Middle frontal gyrus (tissue), 1 donor: ENCODE measurements around the gene EBF4.
"Not testable (repeated sequence)": the region's sequence is repeated elsewhere in the genome, so short reads cannot be mapped to it uniquely, and the experiment has no call there.

Experiments
- DNase-seq: peaks from one replicate; pipeline ENCODE4 v3.0.0-alpha.2; 2015; ENCODE audit warnings: low spot score; ENCODE audit errors: extremely low spot score

Gene EBF4

DNA sequence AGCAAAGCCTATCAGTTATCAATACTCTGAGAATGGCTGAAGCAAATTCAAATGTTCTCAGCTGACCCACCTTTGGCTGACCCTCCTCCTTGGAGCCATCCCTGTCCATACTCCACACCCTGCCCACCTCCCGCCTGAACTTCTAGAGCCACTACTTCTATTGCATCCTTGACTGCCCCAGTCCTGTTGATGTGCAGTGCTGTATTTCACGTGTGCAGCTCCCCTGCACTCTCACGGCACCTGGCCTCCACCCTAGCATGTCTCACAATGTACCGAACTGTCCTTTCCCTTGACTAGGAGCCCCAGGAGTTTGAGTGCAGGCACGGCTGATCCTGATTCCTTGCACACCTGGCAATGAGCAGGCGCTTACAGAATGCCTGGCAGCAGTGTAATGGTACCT is 100.9 kb downstream of the EBF4 start:
- DNase-seq = no peak

DNA sequence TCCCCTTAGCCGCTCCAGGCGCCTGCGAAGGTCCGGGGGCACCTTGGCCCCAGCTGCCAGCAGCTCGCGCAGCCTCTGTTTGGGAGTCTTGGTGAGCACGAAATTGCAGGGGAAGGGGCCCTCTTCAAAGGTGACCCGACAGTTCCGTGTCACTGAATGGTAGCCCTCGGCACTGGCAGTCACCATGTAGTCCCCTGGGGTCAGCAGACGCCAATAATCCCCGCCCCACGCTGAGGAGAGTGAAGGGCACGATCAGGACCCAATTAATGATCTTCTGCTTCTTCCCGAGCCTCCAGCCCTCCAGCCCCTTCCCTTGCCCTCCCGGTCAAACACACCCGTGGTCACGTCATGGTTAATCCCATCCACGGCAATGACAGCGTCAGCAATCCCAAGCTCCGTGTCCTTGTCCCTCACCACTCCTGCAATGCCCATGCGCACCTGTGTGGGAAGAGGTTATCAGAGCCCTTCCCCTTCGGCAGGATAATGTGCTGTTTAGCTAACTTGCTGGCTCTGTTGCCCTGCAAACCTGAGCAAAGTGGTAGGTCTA is 101.7 kb downstream of the EBF4 start:
- no peak for DNase-seq

DNA sequence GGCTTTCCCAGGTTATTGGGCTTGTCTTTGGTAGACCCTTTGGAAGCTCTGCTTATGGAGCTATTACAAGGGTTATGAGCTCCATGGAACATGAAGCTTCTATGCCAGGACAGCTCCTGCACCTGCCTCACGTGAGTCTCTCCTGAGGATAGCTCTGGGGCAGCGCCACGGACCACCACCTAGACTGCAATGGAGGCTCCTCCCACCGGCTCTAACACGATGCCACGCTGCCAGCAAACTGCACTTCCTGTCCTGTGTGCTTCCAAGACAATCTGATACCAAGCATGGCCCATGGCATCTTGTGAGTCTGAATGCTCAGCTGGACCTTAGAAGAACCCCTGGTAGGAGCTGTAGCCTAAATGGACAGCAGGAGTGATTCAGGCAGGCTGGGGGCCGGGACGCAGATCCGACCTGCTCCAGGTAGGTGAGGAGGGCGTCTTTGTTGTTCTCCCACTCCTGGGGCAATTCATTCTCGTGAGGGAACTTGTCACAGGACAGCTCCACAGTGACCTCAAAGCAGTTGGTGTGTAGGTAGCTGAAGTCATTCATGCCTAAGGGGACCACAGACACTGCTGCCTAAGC is 102.4 kb downstream of the EBF4 start:
- no peak for DNase-seq

DNA sequence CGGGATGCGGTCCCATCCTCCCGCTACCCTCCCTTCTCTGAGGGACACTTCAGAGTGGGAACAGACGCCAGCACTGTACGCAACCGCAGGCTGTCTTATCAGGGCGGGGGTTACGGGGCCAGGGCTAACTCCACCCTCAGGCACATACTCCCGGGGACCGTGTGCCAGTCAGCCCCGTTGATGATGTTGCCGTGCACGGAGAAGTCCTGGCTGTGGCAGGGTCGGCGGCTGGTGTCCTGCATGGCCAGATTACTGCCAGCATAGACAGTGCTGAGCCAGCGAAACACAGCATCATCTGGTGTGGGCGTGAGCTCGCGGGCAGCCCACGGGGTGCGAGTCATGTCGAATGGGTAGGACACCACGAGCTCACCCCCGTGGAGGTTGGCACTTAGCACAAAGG is 102.9 kb downstream of the EBF4 start:
- no peak for DNase-seq

DNA sequence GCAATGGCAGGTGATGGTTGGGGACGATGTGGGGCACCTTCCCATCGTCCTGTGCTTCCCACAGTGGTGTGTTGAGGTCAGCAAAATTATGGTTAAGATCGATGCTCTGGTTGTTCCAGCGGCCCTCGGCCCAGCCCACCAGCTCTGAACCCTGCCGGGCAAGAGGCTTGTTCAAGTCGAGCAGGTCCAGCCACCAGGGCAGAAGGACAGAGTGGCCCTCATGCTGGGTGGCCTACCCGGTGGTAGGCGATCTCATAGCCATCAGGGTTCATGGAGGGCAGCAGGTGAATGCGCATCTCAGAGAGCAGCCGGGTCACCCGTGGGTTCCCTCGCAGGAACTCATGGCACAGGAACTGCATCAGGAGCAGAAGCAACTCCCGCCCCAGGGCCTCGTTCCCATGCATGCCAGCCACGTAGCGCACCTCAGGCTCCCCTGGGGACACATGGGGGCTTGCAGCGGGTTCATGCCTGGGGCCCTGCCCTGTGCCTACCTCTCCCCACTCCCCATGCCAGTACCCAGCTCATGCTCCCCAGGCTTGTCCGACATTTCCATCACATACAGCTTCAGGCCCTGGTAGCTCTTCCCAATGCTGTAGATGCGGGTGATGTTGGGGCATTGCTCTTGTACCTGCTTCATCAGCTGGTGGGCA is 103.6 kb downstream of the EBF4 start:
- no peak for DNase-seq

DNA sequence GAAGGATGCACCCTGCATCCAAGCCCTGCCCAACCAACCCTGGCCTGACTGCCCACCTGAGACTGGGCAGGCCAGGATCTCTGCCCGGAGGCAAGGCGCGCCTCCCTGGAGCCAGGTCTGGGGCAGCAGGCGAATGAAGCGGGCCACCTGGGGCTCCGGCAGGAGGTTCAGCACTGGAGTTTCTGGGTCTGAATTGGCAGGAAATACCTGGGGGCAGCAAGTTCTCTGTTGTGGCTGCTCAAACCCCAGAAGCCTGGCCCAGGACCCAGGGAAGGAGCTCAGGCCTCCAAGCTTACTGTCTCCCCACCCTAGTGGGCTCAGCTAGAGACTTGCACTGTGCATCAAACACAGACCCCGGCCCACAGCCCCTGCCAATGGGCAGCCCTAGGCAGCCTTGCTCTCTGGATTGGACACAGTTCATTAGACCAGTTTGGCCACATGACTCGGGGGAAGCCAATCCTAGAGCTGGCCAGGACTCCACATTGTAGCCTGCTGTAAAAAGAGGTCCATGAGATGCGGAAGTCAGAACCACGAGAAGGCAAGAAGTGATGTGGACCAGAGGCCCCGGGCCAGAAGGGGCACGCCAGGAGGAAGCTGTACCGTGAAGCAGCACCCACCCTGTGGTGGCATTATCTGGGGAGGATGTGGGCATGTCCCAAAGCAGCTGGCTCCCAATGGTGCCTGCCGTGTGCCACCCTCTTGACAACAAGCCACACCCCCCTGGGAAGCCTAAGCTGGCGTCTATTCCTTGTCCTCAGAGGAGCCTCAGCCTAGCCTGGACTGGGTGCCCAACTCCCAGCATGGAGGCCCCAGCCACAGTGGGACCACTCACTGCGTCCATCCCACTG is 104.8 kb downstream of the EBF4 start:
- no peak for DNase-seq

DNA sequence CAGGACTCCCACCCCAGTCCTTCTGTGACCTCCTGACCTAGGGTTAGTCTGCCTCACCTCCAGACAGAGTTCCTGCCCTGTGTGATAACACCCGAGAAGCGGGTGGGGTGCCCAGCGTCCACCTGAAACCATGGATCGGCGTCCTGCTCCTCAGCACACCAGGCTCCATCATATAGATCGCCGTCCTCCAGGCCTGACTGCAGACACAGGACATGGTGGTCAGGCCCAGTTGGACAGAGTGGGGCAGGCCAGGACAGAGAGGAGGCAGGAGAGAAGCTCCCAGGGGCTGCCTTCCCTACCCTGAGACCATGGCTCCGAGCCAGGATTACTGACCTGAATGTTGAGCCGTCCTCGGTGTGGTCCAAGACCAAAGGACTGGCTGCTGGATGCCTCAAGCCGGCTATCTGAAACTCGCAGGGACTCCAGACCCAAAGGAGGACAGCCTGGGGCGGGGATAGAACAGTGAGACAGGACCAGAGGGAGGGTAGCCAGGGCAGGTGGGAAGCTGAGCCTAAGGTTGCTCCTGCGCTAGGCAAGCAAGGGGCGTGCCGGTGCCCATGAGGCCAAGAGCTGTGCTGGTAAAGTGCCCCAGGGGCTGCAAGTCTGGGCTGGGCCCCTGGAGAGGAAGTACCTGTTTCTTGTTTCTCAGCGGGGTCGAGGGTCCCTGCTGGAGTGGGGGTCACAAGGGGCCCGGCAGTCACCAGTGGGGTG is 105.7 kb downstream of the EBF4 start:
- no peak for DNase-seq

DNA sequence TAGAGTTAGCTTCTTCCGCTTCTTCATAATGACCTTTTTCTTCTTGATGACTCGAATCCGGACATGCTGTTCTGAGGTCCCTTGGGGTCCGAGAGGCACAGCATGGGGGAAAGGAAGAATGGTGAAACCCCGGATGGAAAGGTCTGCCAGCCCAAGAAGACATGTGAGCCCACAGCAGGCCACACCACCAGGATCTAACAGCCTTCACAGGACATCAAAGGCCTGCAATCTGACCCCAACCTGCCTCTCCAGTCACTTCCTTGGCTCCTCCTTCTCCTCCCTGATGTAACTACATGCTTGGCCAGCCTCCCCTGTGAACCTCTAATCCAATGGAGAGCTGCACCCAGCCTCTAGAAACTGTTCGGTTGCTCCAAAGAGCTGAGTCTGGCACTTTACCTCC is 106.2 kb downstream of the EBF4 start:
- DNase-seq = no peak

DNA sequence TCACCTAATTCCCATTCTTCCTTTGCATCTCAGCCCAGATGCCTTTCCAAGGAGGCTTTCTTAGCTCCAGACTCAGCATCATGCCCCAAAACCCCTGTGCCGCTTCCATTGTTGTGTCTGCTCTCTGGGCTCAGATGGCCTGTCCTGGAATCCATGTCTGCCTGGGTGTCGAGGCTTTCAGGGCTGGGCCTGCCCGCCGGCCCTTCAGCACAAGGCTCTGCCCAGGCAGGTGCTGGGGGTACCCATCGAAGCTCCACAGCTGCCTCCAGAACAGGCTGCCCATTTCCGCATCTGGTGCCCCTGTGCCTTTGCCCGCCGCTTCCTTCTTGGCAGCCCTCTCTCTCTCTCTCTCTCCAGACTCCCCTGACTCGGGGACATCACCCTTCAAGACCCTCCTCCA is 106.7 kb downstream of the EBF4 start:
- no peak for DNase-seq

DNA sequence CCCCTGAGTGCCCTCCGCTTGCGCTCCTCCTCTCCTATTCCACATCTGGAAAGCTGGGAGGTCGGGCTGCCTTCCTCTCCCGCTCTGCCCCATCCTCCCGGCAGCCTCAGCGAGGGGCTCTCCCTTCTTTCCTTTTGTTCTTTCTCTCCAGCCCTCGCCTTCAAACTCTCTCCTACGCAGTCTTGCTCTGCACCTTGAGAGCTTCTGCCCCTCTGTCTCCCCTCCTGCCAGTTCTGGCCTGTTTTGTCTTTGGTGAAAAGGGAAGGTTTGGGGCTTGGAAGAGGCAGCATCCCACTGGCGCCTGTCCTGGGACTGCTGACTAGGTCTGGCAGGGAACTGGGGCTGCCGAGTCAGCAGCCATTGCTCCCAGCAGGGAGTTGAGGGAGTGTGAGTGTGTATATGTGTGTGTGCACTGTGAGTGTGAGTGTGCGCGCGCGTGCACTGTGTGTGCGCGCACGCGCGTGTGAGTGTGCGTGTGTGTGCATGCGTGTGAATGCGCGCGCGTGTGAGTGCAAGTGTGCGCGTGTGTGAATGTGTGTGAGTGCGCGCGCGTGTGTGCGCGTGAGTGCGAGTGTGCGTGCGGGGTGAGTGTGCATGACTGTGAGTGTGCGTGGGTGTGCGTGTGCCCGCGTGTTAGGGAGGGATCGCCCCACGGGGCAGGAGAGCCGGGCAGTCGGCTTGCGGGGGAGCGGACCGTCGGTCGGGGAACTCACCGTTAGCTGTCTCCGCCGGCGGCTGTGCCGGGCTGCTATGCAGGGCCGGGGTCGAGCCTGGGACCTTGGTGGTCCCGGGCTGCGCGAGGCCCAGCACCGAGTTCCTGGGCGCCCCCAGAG is 107.3 kb downstream of the EBF4 start:
- no peak for DNase-seq

DNA sequence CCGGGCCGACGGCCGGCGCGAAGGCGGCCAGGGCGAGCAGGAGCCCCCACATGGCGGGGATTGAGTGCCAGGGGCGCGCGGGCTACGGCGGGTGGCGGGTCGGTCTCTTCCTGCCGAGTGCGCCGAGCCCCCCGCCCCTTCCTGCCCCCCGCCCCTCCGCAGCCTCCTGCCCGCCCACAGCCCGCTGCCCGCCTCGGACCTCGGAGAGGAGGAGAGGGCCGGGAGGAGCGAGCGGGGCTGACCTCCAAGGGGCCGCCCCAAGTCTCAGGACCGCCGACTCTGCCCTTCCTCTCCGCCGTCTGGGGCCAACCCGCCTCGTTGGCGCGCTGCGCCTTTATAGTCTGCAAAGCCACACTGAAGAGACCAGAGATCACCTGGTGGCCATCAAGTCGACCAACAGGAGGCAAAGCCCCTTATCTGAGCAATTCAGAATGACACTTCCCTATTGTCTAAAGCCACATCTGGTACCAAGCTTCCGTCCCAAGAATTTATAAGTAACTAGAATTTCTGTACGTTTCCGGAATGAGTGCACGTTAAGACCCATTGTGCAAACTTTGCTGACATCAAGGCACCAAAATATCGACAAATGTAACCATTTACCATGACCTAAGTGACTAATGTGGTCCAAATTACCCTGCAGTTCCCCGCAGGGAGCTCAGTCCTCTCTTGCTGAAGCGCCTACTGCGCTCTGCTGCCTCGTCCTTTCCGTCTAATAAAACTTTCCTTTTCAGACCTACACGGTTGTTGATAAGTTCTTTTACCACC is 108.1 kb downstream of the EBF4 start, which contains the start of gene CPXM1:
Gene CPXM1, minus strand, starts transcription at position 107 of the 765 bp plus-strand sequence. Its CDS starts 55 bp downstream, at position 52.
- no peak for DNase-seq

DNA sequence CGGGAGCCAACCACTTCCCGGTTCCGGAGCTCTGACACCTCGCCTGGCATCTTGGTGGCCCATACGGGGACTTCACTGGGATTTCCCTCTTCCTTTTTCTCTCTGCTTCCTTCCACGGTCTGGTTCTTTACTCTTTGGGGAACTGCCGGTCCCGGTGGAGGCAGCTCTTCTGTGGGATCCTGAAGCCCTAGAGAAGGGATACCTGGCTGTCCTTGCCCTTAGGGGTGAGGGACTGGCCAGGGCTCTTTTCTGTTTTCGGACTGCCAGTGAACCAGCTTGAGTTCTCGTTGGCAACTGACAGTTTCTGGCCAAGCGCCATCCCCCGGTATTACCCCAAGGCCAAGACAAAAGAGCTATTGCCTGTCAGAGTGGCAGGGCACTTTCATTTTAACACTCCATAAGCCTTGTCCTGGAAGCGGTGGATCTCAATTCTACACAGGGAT is 108.7 kb downstream of the EBF4 start:
- DNase-seq = no peak

DNA sequence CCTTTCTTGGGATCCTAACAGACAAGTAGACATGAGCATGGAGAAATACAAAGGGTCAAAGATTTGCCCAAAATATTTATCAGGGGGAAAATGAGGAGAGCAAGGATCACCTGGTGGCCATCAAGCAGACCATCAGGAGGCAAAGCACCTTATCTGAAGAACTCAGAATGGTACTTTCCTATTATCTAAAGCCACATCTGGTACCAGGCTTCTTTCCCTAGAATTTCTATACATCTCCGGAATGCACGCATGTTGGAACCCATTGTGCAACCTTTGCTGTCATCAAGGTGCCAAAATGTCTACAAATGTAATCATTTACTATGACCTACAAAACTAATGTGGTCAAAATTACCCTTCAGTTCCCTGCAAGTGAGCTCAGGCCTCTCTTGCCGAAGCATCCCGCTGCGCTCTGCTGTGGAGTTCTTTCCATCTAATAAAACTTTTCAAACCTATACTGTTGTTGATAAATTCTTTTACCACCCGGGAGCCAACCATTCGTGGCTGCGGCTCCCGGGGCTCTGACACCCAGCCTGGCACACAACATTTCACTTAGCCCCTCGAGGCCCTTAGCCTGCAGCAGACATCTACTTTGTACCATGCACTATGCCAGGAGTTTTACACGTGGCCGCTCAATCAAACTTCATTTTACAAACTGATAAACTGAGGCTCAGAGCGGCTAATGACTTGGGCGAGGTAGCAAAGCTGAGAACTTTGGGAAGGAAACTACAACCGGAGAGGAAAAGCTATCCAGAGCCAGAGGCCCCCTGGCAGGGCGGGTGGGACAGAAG is 111.7 kb downstream of the EBF4 start:
- no peak for DNase-seq

DNA sequence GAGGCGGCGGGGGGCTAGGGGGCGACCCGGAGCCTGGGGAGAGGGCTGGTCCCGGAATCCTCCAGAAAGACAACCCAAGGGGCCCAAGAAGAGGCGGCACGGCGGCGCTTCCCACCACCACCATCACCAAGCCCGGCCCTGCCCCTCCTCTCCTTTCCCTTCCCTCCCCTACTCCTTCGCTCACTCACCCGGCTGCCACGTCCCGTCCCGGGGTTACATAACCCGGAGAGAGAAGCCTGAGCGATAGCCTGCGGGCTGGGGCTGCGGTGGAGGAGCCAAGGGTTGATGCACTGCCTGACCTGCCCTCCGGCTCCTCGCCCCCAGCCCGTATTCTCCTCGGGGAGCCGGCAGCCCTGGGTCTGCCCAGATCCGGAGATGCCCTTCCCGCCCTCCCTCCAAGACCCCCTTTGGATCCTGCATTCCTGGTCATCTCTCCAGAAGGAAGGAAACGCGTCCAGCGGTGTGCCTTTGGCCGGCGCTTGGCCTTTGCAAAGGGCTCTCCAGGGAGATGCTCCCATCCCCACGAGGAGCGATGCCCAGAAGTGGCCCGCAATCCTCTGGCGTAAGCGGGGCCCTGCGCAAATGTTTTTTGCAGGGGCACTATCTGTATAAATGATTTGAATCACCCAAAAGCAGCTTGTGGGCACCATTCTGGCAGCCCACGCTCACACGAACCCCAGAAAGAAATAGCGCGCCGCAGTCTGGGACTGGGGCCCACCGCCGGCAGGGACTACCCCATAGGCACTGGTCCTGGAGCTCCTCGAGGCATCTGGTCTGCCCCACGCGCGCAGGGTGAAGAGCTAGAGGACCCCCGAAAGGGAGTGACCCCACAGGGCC is 112.5 kb downstream of the EBF4 start:
- no peak for DNase-seq

DNA sequence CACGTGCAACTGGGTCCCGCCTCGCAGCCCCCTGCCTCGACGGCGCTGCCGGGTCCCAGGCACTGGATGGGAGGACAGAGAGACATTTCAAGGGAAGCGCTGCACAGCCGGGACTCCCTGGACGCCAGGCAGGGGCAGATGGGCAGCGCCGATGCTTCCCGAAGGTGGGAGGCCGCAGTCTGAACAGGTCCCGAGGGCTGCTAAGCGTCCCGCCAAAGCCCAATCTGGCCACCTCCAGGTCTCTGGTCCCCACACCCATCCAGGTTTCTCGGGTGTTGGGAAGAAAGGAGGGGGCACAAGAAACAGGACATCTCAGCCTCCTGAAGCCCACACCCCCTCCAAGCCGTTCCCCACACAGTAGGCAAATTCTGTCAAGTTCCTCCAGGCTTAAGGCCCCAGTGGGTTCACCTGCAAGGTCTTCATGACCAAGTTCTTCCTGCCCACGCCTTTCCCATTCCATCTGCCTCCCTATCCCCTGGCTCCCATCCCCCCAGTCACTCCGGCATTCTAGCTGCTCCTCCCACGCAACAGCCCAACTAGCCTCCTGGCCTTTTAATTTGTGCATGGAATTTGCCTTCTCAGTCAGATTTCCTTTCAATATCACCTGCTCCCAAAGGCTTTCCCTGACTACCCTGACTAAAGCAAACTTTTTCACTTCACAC is 113.2 kb downstream of the EBF4 start:
- DNase-seq = no peak

DNA sequence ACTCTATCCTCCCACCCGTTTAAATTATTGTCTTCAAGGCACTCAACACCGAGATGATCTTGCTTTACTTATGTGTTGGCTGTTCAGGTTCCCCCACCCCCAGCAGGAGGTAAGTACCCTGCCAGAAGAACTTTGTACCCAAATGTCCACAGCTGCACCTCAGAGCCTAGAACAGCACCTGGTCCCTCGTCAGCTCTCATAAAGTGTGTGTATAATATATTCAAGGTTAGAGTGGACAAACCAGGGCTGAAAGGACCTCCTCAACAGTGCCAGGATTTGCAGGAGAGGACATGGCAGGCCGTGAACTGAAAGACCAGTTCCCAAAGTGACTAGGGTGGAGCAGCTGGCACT is 113.7 kb downstream of the EBF4 start:
- DNase-seq = no peak

DNA sequence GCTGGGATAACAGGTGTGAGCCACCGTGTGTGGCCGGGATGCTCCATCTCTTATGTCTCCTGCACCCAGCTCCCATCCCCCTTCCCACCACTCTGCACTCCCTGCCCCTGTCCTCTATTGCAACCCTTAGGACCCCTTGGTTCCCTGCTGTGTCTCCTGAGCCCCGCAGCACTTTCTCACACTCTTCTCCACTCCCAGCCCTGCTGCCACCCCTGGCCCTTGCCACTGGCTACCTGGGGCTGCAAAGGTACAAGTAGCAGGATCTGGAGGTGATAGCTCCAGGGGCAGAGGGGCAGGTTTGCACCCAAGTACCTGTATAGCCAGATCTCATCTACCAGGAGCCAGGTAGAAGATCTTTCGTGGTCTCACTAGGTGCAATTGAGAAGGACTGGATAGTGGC is 114.4 kb downstream of the EBF4 start:
- no peak for DNase-seq

DNA sequence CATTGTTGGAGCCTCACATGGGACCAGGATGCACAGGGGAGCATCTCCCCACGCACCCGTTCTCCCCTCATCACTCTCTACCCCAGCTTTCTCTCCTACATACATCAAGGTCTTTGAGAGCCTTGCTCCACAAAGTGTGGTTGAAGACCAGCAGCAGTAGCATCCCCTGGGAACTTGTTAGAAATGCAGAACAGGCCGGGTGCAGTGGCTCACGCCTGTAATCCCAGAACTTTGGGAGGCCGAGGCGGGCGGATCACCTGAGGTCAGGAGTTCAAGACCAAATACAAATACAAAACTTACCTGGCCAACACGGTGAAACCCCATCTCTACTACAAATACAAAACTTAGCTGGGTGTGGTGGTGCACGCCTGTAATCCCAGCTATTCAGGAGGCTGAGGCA is 115.3 kb downstream of the EBF4 start:
- not testable (repeated sequence) for DNase-seq
